ENCODE measurements around the gene CNPY1.

GRCh38 chr7:155457544-155458110 lies 88.7 kb downstream of the CNPY1 start:
- no peak for TF ChIP-seq RFX5 (IDR thresholded peaks at IDR 0.05; ENCODE audit: low read depth, low read length)
- TF ChIP-seq POLR3G (IDR thresholded peaks at IDR 0.05; ENCODE audit: extremely low read depth, insufficient read length, insufficient replicate concordance), result no peak
- TF ChIP-seq ZBTB49 (CRISPR knock-in tag; IDR thresholded peaks at IDR 0.05; ENCODE audit: borderline replicate concordance), result no peak
- TF ChIP-seq POLR2AphosphoS5 (IDR thresholded peaks at IDR 0.05; ENCODE audit: control insufficient read depth, insufficient read depth, low read depth, low read length), result no peak
- TF ChIP-seq KLF1 (tag; IDR thresholded peaks at IDR 0.05), result no peak
- no peak for TF ChIP-seq MYNN (IDR thresholded peaks at IDR 0.05)
- no peak for TF ChIP-seq MYNN (CRISPR knock-in tag; IDR thresholded peaks at IDR 0.05)
- TF ChIP-seq ZNF592 (IDR thresholded peaks at IDR 0.05), result no peak

Data from K562 (cell line).